ENCODE measurements around the gene SERPINF2.
"Not testable (repeated sequence)": the region's sequence is repeated elsewhere in the genome, so short reads cannot be mapped to it uniquely, and the experiment has no call there.

The SERPINF2 gene

GRCh38 chr17:1735418-1735817 is 7.3 kb upstream of the SERPINF2 start:
- DNase-seq (ENCODE audit: low read depth) = no peak

DNA sequence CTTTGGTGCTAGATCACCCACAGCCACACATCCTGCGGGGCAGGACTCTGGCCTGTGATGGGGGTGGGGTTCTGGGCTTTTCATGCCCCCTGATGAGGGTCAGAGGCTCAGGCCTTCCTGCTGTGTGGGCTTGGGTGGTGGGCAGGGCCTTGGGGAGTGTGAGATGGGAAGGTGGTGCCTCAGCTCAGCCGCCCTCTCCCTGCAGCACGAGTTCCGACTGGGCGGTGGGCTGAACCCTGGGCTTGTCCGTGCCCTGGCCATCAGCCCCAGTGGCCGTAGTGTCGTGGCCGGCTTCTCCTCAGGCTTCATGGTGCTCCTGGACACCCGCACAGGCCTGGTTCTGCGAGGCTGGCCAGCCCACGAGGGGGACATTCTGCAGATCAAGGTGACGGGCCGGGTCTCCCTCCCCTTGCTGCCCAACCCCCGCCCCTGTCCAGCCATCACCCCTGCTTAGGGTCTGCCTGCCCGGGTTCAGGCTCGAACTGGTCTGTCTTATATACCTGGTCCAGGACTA is 6.8 kb upstream of the SERPINF2 start:
- DNase-seq (ENCODE audit: low read depth) = no peak

DNA sequence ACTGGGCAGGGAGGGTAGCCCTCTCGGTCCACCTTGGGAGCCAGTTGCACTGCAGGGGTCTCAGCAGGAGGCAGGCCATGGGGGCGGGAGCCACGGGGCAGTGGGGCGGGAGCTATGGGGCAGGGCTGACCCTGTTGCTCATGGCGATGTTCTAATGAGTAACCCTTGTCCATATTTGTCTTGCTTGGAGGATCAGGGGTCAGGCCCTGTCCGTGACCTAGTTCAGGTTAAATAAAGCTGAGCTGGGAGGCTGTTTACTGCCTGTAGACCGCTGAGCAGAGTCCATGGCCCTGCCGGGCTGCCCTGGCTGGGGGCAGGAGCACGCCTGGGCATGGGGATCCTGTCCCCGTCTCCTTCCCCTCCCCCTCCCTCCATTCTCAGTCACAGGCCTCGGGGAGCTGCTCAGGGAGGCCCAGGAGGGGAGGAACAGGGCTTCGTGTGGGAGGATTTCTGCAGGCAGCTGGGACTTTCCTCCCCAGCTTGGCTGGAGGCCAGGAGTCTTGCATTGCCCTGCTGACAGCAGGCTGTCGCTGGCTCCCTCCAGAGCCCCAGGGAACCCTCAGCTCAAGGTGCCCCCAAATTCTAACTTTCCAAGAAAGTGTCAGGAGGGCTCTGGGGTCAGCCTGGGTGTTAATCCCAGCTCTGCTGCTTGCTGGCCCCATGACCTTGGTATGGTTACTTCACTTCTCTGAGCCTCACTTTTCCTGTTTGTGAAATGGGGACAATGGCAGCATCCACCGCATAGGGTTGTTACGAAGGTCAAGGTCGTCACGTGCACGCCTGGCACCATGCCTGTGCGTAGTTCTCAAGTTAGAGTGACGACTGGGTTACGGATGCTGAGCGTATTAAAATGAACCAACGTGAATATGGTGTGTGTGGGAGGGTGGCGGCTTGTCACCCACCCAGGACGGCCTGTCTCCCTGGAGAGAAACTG is 6.1 kb upstream of the SERPINF2 start:
- peak; percentile 34 for DNase-seq (ENCODE audit: low read depth)

DNA sequence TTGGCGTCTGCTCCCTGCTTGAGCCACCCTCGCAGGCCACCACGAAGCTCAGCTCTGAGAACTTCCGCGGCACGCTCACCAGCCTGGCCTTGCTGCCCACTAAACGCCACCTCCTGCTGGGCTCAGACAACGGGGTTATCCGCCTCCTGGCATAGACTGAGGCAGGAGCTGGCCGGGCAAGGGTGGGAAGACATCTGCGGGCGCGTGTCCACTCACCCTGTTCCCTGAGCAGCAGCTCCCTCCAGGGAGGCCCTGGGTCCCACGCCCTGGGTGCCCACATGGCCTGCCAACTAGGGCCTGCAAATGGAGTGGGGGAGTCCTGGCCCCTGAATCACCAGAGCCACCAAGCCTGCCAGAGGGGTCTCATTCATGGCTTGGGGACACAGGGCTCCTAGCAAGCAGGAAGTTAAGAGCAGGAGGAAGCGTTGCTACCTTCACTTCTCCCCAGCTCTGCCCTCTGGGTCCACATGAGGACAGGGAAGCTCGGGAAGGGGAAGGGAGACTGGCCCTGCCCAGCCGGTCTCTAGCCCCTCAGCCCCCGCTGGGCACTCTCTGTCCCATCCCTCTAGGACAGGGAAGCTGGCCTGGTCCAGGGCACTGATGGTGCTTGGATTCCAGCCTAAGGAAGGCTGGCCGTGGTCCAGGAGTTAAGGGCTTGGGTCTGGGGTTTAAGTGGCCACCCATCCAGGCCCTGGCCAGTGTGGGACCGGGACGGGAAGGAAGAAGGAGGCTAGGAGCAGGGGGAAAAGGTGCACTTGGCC is 5.0 kb upstream of the SERPINF2 start:
- DNase-seq (ENCODE audit: low read depth) = no peak

- DNase-seq (ENCODE audit: low read depth) = not testable (repeated sequence)
Measured at GRCh38 chr17:1741899-1742298, 772 bp upstream of the SERPINF2 start.

GRCh38 chr17:1743088-1743439 is 393 bp downstream of the SERPINF2 start:
- DNase-seq (ENCODE audit: low read depth) = no peak

GRCh38 chr17:1744551-1745512 is 2.2 kb downstream of the SERPINF2 start:
- DNase-seq (ENCODE audit: low read depth) = no peak

GRCh38 chr17:1745513-1746020 is 2.9 kb downstream of the SERPINF2 start:
- DNase-seq (ENCODE audit: low read depth) = no peak

DNA sequence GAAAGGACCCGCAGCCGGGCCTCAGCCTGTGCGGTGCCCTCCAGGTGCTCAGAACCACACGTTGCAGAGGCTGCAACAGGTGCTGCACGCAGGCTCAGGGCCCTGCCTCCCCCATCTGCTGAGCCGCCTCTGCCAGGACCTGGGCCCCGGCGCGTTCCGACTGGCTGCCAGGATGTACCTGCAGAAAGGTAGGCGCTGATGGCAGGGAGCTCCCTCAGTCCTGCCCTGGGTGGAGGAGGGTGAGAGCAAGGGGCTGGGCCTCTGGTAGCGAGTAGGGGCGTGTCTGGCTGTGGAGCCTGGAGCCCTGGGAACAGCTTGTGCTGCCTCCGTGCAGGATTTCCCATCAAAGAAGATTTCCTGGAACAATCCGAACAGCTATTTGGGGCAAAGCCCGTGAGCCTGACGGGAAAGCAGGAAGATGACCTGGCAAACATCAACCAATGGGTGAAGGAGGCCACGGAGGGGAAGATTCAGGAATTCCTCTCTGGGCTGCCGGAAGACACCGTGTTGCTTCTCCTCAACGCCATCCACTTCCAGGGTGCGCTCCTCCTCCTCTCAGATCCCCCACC is 4.4 kb downstream of the SERPINF2 start:
- DNase-seq (ENCODE audit: low read depth) = no peak

- no peak for DNase-seq (ENCODE audit: low read depth)
Measured at GRCh38 chr17:1750628-1751027, 8.0 kb downstream of the SERPINF2 start.

- DNase-seq (ENCODE audit: low read depth) = no peak
Measured at GRCh38 chr17:1752425-1753262, 10.0 kb downstream of the SERPINF2 start.

- DNase-seq (ENCODE audit: low read depth) = no peak
Measured at GRCh38 chr17:1753767-1754429, 11.2 kb downstream of the SERPINF2 start.

GRCh38 chr17:1754430-1755112 is 11.9 kb downstream of the SERPINF2 start:
- no peak for DNase-seq (ENCODE audit: low read depth)

GRCh38 chr17:1755252-1755826 is 12.7 kb downstream of the SERPINF2 start:
- no peak for DNase-seq (ENCODE audit: low read depth)

- no peak for DNase-seq (ENCODE audit: low read depth)
Measured at GRCh38 chr17:1755827-1756262, 13.2 kb downstream of the SERPINF2 start.

DNA sequence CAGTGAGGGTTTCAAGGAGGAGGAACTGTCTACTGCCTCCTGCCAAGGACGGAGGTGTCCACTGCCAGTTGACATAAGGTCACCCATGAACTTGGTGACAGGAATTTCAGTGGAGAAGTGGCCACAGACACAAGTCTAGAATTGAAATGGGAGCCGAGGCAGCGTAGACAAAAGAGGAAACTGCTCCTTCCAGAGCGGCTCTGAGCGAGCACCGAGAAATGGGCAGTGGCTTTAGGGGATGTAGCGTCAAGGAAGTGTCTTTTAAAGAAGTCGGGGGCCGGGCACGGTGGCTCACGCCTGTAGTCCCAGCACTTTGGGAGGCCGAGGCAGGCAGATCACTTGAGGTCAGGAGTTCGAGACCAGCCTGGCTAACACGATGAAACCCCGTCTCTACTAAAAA is 16.1 kb downstream of the SERPINF2 start:
- DNase-seq (ENCODE audit: low read depth) = no peak

DNA sequence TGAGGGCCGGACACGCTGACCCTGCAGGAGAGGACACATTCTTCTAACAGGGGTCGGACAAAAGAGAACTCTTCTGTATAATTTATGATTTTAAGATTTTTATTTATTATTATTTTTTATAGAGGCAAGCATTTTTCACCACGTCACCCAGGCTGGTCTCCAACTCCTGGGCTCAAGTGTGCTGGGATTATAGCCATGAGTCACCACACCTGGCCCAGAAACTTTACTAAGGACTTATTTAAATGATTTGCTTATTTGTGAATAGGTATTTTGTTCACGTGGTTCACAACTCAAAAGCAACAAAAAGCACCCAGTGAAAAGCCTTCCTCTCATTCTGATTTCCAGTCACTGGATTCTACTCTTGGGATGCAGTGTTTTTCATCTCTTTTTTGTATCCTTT is 16.9 kb downstream of the SERPINF2 start:
- no peak for DNase-seq (ENCODE audit: low read depth)

DNA sequence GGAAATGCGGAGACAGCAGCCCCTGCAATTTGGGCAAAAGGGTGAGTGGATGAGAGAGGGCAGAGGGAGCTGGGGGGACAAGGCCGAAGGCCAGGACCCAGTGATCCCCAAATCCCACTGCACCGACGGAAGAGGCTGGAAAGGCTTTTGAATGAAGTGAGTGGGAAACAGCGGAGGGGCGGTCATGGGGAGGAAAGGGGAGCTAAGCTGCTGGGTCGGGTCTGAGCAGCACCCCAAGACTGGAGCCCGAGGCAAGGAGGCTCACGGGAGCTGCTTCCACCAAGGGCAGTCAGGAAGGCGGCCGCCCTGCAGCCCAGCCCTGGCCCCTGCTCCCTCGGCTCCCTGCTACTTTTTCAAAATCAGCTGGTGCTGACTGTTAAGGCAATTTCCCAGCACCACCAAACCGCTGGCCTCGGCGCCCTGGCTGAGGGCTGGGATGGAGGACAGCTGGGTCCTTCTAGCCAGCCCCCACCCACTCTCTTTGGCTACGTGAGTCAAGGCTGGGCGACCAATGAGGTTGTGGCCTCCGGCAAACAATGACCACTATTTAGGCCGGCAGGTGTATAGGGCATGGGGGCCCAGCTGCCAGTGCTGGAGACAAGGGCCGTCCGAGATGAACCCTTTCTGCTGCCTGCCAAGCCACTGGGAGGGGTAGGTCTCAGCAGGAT is 19.7 kb downstream of the SERPINF2 start:
- DNase-seq (ENCODE audit: low read depth) = no peak

Data from activated T-helper 9 cell treated with anti-CD3 and anti-CD28 coated beads, Interleukin-2, amount 50 U/mL, for 16 hours (primary cell).